ENCODE data around the gene TNS2.

DNA sequence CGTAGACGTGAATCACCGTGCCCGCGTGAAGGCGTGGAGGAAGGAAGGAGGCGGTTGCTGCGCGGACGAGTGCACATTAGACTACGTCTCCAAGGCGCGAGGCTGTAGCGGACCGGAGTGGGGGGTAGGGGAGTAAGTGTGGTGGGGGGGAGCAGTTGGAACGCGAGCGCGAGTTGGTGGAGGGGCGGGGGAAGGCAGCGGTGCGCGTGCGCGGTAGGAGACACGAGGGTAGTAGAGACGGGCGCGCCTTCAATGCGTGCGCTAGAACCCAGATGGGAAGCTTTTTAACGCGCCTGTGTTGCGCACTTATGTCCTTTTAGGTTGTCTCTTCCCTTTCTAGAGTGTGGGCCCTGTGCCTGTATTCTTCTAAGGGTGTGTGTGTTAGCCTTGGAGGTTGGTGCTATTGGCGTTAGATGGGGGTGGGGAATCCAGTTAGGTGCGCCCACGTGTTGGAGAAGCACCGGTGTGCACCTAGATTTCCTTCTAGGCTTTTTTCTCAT lies 43.0 kb upstream of the TNS2 start:
- TF ChIP-seq, protein P1, sequence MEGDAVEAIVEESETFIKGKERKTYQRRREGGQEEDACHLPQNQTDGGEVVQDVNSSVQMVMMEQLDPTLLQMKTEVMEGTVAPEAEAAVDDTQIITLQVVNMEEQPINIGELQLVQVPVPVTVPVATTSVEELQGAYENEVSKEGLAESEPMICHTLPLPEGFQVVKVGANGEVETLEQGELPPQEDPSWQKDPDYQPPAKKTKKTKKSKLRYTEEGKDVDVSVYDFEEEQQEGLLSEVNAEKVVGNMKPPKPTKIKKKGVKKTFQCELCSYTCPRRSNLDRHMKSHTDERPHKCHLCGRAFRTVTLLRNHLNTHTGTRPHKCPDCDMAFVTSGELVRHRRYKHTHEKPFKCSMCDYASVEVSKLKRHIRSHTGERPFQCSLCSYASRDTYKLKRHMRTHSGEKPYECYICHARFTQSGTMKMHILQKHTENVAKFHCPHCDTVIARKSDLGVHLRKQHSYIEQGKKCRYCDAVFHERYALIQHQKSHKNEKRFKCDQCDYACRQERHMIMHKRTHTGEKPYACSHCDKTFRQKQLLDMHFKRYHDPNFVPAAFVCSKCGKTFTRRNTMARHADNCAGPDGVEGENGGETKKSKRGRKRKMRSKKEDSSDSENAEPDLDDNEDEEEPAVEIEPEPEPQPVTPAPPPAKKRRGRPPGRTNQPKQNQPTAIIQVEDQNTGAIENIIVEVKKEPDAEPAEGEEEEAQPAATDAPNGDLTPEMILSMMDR (conservative IDR thresholded peaks at IDR 0.05 in 1 of 2, IDR thresholded peaks at IDR 0.05 in 1 of 2; ENCODE audit: extremely low read depth in 1 of 2, insufficient read depth in 1 of 2, low read depth in 1 of 2, low read length in 2 of 2) = no peak
- TF ChIP-seq EZH2 (IDR thresholded peaks at IDR 0.05; ENCODE audit: borderline replicate concordance, low read length) = no peak

All from mammary epithelial cell (primary cell).